ENCODE results near the gene VSNL1. TPM values are rescaled to one million over a fixed set of nuclear protein-coding genes. Genes with fewer than 3 reads are reported as not detected.

VSNL1 gene
- total RNA-seq (2021) (4.8 and 7.8 TPM in 2 replicates), Bru-seq, nascent RNA (percentile 48 among the genes with signal in this experiment), BruChase-seq, experiment 1, labeled RNA remaining after a 2-hour chase (percentile 42 among the genes with signal in this experiment), BruChase-seq, experiment 2, labeled RNA remaining after a 6-hour chase (percentile 41 among the genes with signal in this experiment)
- long read RNA-seq, transcript VSNL1-201 (4 exons, 1,892 nt): major isoform, 9 of 15 reads
- long read RNA-seq, partial matches to known transcripts: 0 of 15 reads
- long read RNA-seq, other reads (novel, unspliced or antisense): 6 of 15 reads

DNA sequence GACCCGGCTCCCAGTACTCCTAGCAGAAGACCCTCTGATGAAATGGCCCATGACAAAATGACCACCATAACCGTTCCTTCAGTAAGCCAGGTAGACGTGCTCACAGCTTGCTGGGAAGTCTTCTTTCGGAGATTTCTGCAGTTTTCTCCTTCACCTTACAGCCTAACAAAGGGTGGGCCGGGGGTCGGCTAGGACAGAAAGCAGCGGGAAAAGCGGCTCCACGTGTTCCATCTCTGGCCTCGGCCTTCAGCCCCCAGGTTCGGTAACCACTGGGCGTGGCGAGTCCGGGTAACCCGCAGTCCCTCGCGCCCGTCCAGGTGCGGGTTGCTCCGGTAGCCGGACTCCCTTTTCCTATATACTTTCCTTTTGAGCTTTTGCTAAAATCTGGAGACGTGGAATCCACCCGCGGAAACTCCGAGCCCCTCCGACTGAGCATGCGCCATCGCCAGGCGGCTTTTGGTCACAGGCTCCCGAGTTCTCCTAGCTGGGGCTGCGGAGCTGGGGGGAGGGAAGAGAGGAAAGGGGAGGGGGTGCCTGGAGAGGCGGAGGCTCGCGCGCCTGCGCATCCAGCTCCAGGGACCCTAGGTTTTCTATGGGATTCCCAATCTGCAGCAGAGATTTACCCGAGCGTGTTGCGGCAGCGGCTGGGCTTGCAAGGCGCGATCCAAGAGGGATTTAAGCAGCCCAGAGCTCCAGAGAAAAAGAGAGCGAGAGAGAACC is at the start of gene VSNL1:
TSS of gene VSNL1 (plus strand) at position 604 of the 720 bp plus-strand sequence. CDS start 51,379 bp downstream, outside the sequence.
- Histone ChIP-seq H3K27me3 (replicated peaks; ENCODE audit: insufficient read depth, low read depth, low read length, poor library complexity) (no peaks in the 10 kb centered on the region), H3K27ac (ENCODE audit: low read depth, low read length, poor library complexity, severe bottlenecking) (peak within 1 kb of the TSS; percentile 69), H3K36me3 (ENCODE audit: insufficient read depth, low read length, poor library complexity, severe bottlenecking) (no peaks in the 10 kb centered on the region), H3K4me1 (ENCODE audit: insufficient read depth, low read length, poor library complexity, severe bottlenecking) (peaks cover 10% of the 10 kb centered on the region), H3K9me3 (ENCODE audit: low read depth, low read length, poor library complexity, severe bottlenecking) (no peaks in the 10 kb centered on the region), H3K4me3 (ENCODE audit: low read depth, low read length, poor library complexity, severe bottlenecking) (peak within 1 kb of the TSS; percentile 64)
- BruUV-seq (replicated peaks): TSS peak; percentile 68
- POLR2A ChIA-PET (ENCODE audit: low non-redundant PET): no interaction called here
- TF ChIP-seq, protein P1, sequence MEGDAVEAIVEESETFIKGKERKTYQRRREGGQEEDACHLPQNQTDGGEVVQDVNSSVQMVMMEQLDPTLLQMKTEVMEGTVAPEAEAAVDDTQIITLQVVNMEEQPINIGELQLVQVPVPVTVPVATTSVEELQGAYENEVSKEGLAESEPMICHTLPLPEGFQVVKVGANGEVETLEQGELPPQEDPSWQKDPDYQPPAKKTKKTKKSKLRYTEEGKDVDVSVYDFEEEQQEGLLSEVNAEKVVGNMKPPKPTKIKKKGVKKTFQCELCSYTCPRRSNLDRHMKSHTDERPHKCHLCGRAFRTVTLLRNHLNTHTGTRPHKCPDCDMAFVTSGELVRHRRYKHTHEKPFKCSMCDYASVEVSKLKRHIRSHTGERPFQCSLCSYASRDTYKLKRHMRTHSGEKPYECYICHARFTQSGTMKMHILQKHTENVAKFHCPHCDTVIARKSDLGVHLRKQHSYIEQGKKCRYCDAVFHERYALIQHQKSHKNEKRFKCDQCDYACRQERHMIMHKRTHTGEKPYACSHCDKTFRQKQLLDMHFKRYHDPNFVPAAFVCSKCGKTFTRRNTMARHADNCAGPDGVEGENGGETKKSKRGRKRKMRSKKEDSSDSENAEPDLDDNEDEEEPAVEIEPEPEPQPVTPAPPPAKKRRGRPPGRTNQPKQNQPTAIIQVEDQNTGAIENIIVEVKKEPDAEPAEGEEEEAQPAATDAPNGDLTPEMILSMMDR (conservative IDR thresholded peaks at IDR 0.05; ENCODE audit: low read depth, low read length): peak; percentile 12; the same call in 1 of the 2 replicates
- no peak for TF ChIP-seq EZH2 (IDR thresholded peaks at IDR 0.05; ENCODE audit: borderline replicate concordance, low read depth, low read length, poor library complexity, severe bottlenecking)
- CTCF ChIA-PET: interaction anchor here (0.5 to 1.1 kb wide), 3 partner anchors 48 to 106 kb away, joined by 3 to 4 read pairs (median 4); no protein-coding TSS in a partner anchor
- DNase-seq (ENCODE audit: low spot score): peak; percentile 99
- intact Hi-C loops (cut with micrococcal nuclease; ENCODE audit: unreplicated experiment): loop anchor here (5.0 kb wide), 1 partner anchor 82 kb away; no protein-coding TSS in a partner anchor

DNA sequence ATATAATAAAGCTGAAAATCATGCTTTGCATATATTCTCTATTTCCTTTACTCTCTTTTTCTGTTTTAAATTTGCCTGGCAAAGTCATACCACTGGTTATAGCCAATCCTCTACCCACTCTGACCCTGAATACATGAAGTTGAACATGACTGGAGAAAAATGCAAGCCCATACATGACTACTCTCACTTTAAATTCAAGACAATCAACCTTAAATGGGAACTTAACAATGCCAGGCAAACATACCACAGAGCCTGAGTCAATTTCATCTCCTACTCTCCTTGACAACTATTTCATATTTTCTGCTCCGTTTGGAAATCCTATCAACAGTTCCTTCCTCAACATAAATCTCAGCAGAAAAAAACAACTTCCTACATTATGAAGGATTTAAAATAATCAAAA is 44.9 kb upstream of the VSNL1 start:
- Histone ChIP-seq H3K27me3 (replicated peaks; ENCODE audit: insufficient read depth, low read depth, low read length, poor library complexity) (no peaks in the 10 kb centered on the region), H3K36me3 (ENCODE audit: insufficient read depth, low read length, poor library complexity, severe bottlenecking) (no peaks in the 10 kb centered on the region), H3K9me3 (ENCODE audit: low read depth, low read length, poor library complexity, severe bottlenecking) (no peaks in the 10 kb centered on the region), H3K27ac (ENCODE audit: low read depth, low read length, poor library complexity, severe bottlenecking) (no peak overlapping the region), H3K4me1 (ENCODE audit: insufficient read depth, low read length, poor library complexity, severe bottlenecking) (no peaks in the 10 kb centered on the region), H3K4me3 (ENCODE audit: low read depth, low read length, poor library complexity, severe bottlenecking) (no peak overlapping the region)
- no peak for DNase-seq (ENCODE audit: low spot score)
- ChIA-PET POLR2A (ENCODE audit: low non-redundant PET) (no interaction called here), CTCF (no interaction called here)
- TF ChIP-seq, protein P1 (conservative IDR thresholded peaks at IDR 0.05; ENCODE audit: low read depth, low read length): no peak
- no peak for TF ChIP-seq EZH2 (IDR thresholded peaks at IDR 0.05; ENCODE audit: borderline replicate concordance, low read depth, low read length, poor library complexity, severe bottlenecking)
- intact Hi-C loops (cut with micrococcal nuclease; ENCODE audit: unreplicated experiment): no loop called here
- no TSS peak for BruUV-seq (replicated peaks)

DNA sequence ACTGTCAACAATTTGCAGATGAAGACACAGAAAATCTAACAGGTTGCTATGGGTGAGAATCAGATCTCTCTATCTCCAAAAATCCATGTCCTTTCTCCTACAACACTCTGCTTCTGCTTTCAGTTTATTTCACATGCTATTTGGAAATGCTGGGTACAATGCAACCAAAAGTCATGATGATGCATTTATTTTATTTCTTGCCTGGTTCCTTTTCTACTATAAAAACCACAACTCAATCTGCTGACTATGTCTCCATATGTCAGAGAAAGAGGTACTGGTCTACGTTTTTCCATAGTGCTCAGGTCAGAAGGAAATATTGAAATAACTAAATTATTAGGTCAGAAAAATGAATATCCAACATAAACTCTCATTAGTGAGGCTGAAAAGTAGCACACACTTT is 42.8 kb upstream of the VSNL1 start:
- no peak for DNase-seq (ENCODE audit: low spot score)
- intact Hi-C loops (cut with micrococcal nuclease; ENCODE audit: unreplicated experiment): no loop called here
- Histone ChIP-seq H3K4me1 (ENCODE audit: insufficient read depth, low read length, poor library complexity, severe bottlenecking) (no peaks in the 10 kb centered on the region), H3K9me3 (ENCODE audit: low read depth, low read length, poor library complexity, severe bottlenecking) (no peaks in the 10 kb centered on the region), H3K36me3 (ENCODE audit: insufficient read depth, low read length, poor library complexity, severe bottlenecking) (no peaks in the 10 kb centered on the region), H3K27me3 (replicated peaks; ENCODE audit: insufficient read depth, low read depth, low read length, poor library complexity) (no peaks in the 10 kb centered on the region), H3K27ac (ENCODE audit: low read depth, low read length, poor library complexity, severe bottlenecking) (no peak overlapping the region), H3K4me3 (ENCODE audit: low read depth, low read length, poor library complexity, severe bottlenecking) (no peak overlapping the region)
- no peak for TF ChIP-seq EZH2 (IDR thresholded peaks at IDR 0.05; ENCODE audit: borderline replicate concordance, low read depth, low read length, poor library complexity, severe bottlenecking)
- TF ChIP-seq, protein P1 (conservative IDR thresholded peaks at IDR 0.05; ENCODE audit: low read depth, low read length): no peak
- POLR2A ChIA-PET (ENCODE audit: low non-redundant PET): no interaction called here
- BruUV-seq (replicated peaks): no TSS peak
- CTCF ChIA-PET: no interaction called here
